Heart left ventricle (tissue), 13 donors: Measurements from ENCODE around the gene NRARP.

ENCODE experiments used
- POLR2A ChIP-seq, 2 donors: fragments of 450-650 bp; IDR thresholded peaks; one replicate each; pipeline ENCODE4 v1.6.1; 2017; ENCODE audit warnings: antibody characterized with exemption in 2 of 2, mild to moderate bottlenecking in 2 of 2, moderate library complexity in 2 of 2
- TF ChIP-seq, protein P1 (sequence below), 12 donors: fragments of 200-600 bp; sonication (generic) in 4 of 12; IDR thresholded peaks; one replicate each; pipeline versions ENCODE4 v1.5.0 to v1.8.0; 2018 to 2022; ENCODE audit warnings: antibody characterized with exemption in 12 of 12, mild to moderate bottlenecking in 5 of 12
- donor health status: ischemic (EF 13 %, LVEDD 7.1; RV severe dilation, severe dysfunction).
- donor health status: DM: no; HTN: yes; CAD: no.
- donor health status: DM: no; HTN: no; CAD: no.
- donor health status: ischemic (EF 25% LVEDD 6.9; RV normal size, moderate dysfunction).
- donor health status: ischemic (EF 25% LVEDD 5.7; RV mildly dilated, moderate dysfunction).
- donor health status: ischemic (EF 35%, LVEDD 5.7; RV mildly dilated, moderate dysfunction).
- donor health status: nonischemic (EF 11% LVEDD 7.7; RV severe dilation, severe dysfunction).
- donor health status: DM: yes; HTN: yes; CAD: no.
- donor health status: PGD.
- donor health status: ischemic (EF 29% LVEDD 5.4; RV normal size, mild dysfunction).
- donor health status: nonischemic (EF 23%, LVEDD 6.1; RV moderate dilation, normal function).

- TF ChIP-seq, protein P1, sequence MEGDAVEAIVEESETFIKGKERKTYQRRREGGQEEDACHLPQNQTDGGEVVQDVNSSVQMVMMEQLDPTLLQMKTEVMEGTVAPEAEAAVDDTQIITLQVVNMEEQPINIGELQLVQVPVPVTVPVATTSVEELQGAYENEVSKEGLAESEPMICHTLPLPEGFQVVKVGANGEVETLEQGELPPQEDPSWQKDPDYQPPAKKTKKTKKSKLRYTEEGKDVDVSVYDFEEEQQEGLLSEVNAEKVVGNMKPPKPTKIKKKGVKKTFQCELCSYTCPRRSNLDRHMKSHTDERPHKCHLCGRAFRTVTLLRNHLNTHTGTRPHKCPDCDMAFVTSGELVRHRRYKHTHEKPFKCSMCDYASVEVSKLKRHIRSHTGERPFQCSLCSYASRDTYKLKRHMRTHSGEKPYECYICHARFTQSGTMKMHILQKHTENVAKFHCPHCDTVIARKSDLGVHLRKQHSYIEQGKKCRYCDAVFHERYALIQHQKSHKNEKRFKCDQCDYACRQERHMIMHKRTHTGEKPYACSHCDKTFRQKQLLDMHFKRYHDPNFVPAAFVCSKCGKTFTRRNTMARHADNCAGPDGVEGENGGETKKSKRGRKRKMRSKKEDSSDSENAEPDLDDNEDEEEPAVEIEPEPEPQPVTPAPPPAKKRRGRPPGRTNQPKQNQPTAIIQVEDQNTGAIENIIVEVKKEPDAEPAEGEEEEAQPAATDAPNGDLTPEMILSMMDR (IDR thresholded peaks at IDR 0.05), result no peak
- no peak for TF ChIP-seq POLR2A (IDR thresholded peaks at IDR 0.05)
Observed at GRCh38 chr9:137281345-137282116, 20.5 kb downstream of the NRARP start.
